Uterus (tissue), 2 donors: Measurements from ENCODE around the gene SELENOO.
A peak's percentile ranks its signal among the peaks of the same experiment; 100 is the strongest.

Source experiments
- CTCF ChIP-seq, 4 experiments: fragments of 200-600 bp in 2 of 4; fragments of 450-650 bp in 2 of 4; sonication (generic) in 2 of 4; IDR thresholded peaks; one replicate each; pipeline ENCODE4 v1.5.1; 2016 to 2019; ENCODE audit warnings: antibody characterized with exemption in 4 of 4, mild to moderate bottlenecking in 2 of 4, moderate library complexity in 1 of 4
- POLR2A ChIP-seq, 2 donors: fragments of 450-650 bp; IDR thresholded peaks; one replicate each; pipeline ENCODE4 v1.6.1; 2016; ENCODE audit warnings: antibody characterized with exemption in 2 of 2, mild to moderate bottlenecking in 1 of 2, moderate library complexity in 1 of 2

- TF ChIP-seq POLR2A (IDR thresholded peaks at IDR 0.05) (peak; percentile 74 to 91), CTCF (IDR thresholded peaks at IDR 0.05) (peak in 1 of 4 experiments; percentile 6)
These were observed at the start of gene SELENOO for GRCh38 chr22:50200461-50201190.
